BE2C (cell line): ENCODE measurements around the gene NPAS3. TPM values are rescaled to one million over a fixed set of nuclear protein-coding genes. Genes with fewer than 3 reads are reported as not detected.

Source experiments
- DNase-seq: peaks from one replicate; pipeline ENCODE4 v3.0.0-alpha.2; 2020
- H3K27me3 ChIP-seq: fragments of 250-450 bp; sonication (Bioruptor Pico); 2 replicates; pipeline ENCODE4 v1.5.1; 2020; ENCODE audit warnings: mild to moderate bottlenecking
- H3K36me3 ChIP-seq: fragments of 250-450 bp; sonication (Bioruptor Pico); 2 replicates; pipeline ENCODE4 v1.5.1; 2020; ENCODE audit warnings: mild to moderate bottlenecking
- H3K4me1 ChIP-seq: fragments of 250-450 bp; sonication (Bioruptor Pico); 2 replicates; pipeline ENCODE4 v1.5.1; 2020
- H3K4me3 ChIP-seq: 2 replicates; pipeline ENCODE4 v1.5.1; 2011; ENCODE audit warnings: low read depth, low read length
- H3K9me3 ChIP-seq: fragments of 250-450 bp; sonication (Bioruptor Pico); 2 replicates; pipeline ENCODE4 v1.5.1; 2020
- CTCF ChIP-seq: IDR thresholded peaks from 2 replicates; pipeline ENCODE4 v1.5.1; 2012; ENCODE audit warnings: mild to moderate bottlenecking, low read depth, low read length
- polyA plus RNA-seq: library from polyadenylated mRNA; unstranded; fragments of >200 nt; gene quantifications from one replicate; pipeline ENCODE4 v1.2.1, GENCODE V29; 2012; ENCODE audit warnings: low read depth, missing spikeins; ENCODE audit not compliant: insufficient read length, insufficient read depth

NPAS3 gene
- polyA plus RNA-seq = 0.23 TPM

GRCh38 chr14:32938719-32939253 is at the start of gene NPAS3:
Gene NPAS3, plus strand, starts transcription at chr14:32938879.
- DNase-seq = peak; percentile 22
- TF ChIP-seq CTCF = no peak

GRCh38 chr14:32896979-32897697 is 41.5 kb upstream of the NPAS3 start:
- Histone ChIP-seq H3K27me3 (peaks cover 63% of the 10 kb centered on the region), H3K36me3 (no peaks in the 10 kb centered on the region), H3K9me3 (no peaks in the 10 kb centered on the region), H3K4me1 (no peaks in the 10 kb centered on the region), H3K4me3 (peak overlapping the region; percentile 29)
- no peak for TF ChIP-seq CTCF
- DNase-seq = no peak

More at GRCh38 chr14:32938719-32939253, at the start of gene NPAS3:
- no peaks in the 10 kb centered on the region for H3K4me1 ChIP-seq
- H3K27me3 ChIP-seq = peaks cover 86% of the 10 kb centered on the region
- no peaks in the 10 kb centered on the region for H3K36me3 ChIP-seq
- H3K4me3 ChIP-seq = peak within 1 kb of the TSS; percentile 45
- no peaks in the 10 kb centered on the region for H3K9me3 ChIP-seq

- H3K27me3 ChIP-seq = peaks cover 65% of the 10 kb centered on the region
- no peak for TF ChIP-seq CTCF
- no peaks in the 10 kb centered on the region for H3K36me3 ChIP-seq
- no peaks in the 10 kb centered on the region for H3K4me1 ChIP-seq
- no peak for DNase-seq
- no peaks in the 10 kb centered on the region for H3K9me3 ChIP-seq
- H3K4me3 ChIP-seq = peak overlapping the region; percentile 29
These were observed 41.0 kb upstream of the NPAS3 start for GRCh38 chr14:32897698-32898064.

- Histone ChIP-seq H3K4me3 (no peak overlapping the region), H3K36me3 (no peaks in the 10 kb centered on the region), H3K4me1 (no peaks in the 10 kb centered on the region), H3K27me3 (peaks cover 68% of the 10 kb centered on the region), H3K9me3 (no peaks in the 10 kb centered on the region)
- DNase-seq = no peak
- no peak for TF ChIP-seq CTCF
These were observed 39.8 kb upstream of the NPAS3 start for GRCh38 chr14:32898876-32899275.

GRCh38 chr14:32900547-32900946 is 38.1 kb upstream of the NPAS3 start:
- no peaks in the 10 kb centered on the region for H3K9me3 ChIP-seq
- no peak for TF ChIP-seq CTCF
- DNase-seq = no peak

GRCh38 chr14:32905013-32905412 is 33.7 kb upstream of the NPAS3 start:
- H3K27me3 ChIP-seq = peaks cover 33% of the 10 kb centered on the region
- H3K36me3 ChIP-seq = no peaks in the 10 kb centered on the region
- no peak for TF ChIP-seq CTCF
- no peak for DNase-seq
- H3K4me1 ChIP-seq = no peaks in the 10 kb centered on the region
- H3K9me3 ChIP-seq = no peaks in the 10 kb centered on the region
- no peak overlapping the region for H3K4me3 ChIP-seq

More at GRCh38 chr14:32900547-32900946, 38.1 kb upstream of the NPAS3 start:
- no peak overlapping the region for H3K4me3 ChIP-seq
- H3K27me3 ChIP-seq = peaks cover 57% of the 10 kb centered on the region
- no peaks in the 10 kb centered on the region for H3K4me1 ChIP-seq
- no peaks in the 10 kb centered on the region for H3K36me3 ChIP-seq
